ENCODE results near the gene GDE1.

DNA sequence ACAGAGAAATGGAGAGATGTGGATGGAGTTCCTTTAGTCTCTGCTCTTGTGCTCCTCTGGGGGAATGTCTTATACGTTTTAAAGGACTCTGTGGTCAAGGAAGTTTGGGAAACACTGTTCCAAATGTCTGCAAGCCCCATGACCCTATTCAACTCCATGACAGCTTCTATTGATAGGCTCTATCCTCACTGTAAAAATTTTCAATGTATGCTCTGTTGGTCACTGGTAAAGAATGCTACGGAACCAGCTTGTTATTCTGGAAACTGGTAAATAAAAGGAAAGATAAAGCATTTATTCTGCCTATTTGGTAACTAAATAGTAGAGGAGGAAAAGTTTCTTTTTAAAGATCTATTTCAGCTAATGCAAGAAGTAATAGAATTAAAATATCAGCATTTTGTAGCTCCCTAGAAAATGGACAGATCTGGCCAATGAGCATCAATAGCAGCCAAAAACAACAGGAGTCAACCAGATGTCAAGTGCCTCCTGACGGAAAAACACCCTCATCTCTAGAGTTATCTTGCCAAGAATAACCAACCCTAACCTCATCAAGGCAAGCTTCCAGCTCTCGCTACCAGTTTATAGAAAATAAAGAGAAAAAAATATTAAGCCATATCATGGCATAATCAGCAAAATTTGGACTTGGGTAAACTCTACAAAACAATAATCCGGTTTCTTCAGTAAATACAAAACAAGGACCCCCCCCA, 16.1 kb downstream of the GDE1 start:
- no peak for TF ChIP-seq CTCF (IDR thresholded peaks at IDR 0.05; ENCODE audit: poor library complexity)
- no peak for TF ChIP-seq EZH2phosphoT487 (IDR thresholded peaks at IDR 0.05; ENCODE audit: low read depth, severe bottlenecking, unreplicated experiment)
